Loucy (cell line): Measurements from ENCODE around the gene YIF1B.

Source experiments
- CTCF ChIP-seq: fragments of 200-600 bp; sonication (generic); conservative IDR thresholded peaks from 2 replicates; pipeline ENCODE4 v1.5.1; 2014; ENCODE audit warnings: mild to moderate bottlenecking, antibody characterized with exemption, low read length
- EZH2phosphoT487 ChIP-seq: fragments of 200-600 bp; IDR thresholded peaks from 2 replicates; pipeline ENCODE4 v1.6.1; 2018; ENCODE audit warnings: antibody characterized with exemption, mild to moderate bottlenecking, moderate library complexity, borderline replicate concordance

GRCh38 chr19:38308926-38309614 is 6.7 kb downstream of the YIF1B start:
- no peak for TF ChIP-seq CTCF
- no peak for TF ChIP-seq EZH2phosphoT487
